Neural cell (in vitro differentiated cells): ENCODE results near the gene PRR16.

ENCODE experiments used
- EZH2 ChIP-seq: fragments of 200-600, 300-800 bp; shearing (Covaris generic), sonication (generic); IDR thresholded peaks from 2 replicates; pipeline ENCODE4 v1.6.1; 2014; ENCODE audit warnings: antibody characterized with exemption, low read length, borderline replicate concordance, mild to moderate bottlenecking; ENCODE audit not compliant: insufficient read depth, poor library complexity, severe bottlenecking
- RAD21 ChIP-seq: fragments of 450-650 bp; conservative IDR thresholded peaks from 2 replicates; pipeline ENCODE4 v1.6.1; 2014; ENCODE audit warnings: antibody characterized with exemption, mild to moderate bottlenecking, moderate library complexity
- TAF1 ChIP-seq: IDR thresholded peaks from 2 replicates; pipeline ENCODE4 v1.6.1; 2012; ENCODE audit warnings: low read depth
- TF ChIP-seq, protein P1 (sequence below): fragments of 450-650 bp; IDR thresholded peaks from 2 replicates; pipeline ENCODE4 v1.5.1; 2014; ENCODE audit warnings: antibody characterized with exemption, mild to moderate bottlenecking, moderate library complexity; ENCODE audit not compliant: poor library complexity, severe bottlenecking

DNA sequence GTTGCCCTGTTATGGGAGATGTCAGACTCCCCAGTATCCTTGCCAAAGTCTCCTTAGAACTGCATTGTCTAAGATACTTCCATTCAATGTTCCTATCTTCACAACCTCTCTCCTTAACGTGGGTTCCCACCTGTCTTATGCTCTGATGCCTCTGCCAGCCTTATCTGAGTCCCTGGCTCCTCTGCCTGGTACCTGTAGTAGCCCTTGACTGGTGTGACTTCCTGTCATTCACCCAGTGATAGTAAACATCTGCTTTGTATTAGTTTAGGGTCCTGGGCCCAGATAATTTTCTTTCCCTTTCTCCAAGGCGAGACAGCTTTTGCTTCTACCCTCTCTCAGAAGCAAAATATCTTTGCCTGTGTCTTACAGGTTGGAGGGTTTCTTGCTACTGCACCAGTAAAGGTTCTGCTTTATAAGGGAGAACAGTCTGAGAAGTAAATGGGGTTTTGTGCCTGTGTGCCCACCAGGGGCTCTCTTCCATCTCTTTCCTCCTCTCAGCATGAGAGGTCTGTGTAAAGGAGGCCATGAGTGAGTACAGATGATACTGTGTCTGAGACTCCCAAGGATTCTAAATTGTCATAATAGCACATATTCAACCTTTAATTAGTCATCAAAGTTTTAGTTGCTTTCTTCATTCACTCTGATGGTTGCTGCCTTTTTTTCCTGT, 220.8 kb downstream of the PRR16 start:
- TF ChIP-seq, protein P1, sequence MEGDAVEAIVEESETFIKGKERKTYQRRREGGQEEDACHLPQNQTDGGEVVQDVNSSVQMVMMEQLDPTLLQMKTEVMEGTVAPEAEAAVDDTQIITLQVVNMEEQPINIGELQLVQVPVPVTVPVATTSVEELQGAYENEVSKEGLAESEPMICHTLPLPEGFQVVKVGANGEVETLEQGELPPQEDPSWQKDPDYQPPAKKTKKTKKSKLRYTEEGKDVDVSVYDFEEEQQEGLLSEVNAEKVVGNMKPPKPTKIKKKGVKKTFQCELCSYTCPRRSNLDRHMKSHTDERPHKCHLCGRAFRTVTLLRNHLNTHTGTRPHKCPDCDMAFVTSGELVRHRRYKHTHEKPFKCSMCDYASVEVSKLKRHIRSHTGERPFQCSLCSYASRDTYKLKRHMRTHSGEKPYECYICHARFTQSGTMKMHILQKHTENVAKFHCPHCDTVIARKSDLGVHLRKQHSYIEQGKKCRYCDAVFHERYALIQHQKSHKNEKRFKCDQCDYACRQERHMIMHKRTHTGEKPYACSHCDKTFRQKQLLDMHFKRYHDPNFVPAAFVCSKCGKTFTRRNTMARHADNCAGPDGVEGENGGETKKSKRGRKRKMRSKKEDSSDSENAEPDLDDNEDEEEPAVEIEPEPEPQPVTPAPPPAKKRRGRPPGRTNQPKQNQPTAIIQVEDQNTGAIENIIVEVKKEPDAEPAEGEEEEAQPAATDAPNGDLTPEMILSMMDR: no peak
- TF ChIP-seq EZH2 (no peak), TAF1 (no peak), RAD21 (no peak)
